DMS153 (cell line): ENCODE measurements around the gene GFOD1.

Source experiments
- DNase-seq: peaks from one replicate; lab custom pipeline; 2025; lab: John Stamatoyannopoulos, UW

The GFOD1 gene

GRCh38 chr6:13375360-13375878 is 112.0 kb downstream of the GFOD1 start:
- no peak for DNase-seq

- DNase-seq: no peak
These were observed 113.5 kb downstream of the GFOD1 start for GRCh38 chr6:13373919-13374318.

GRCh38 chr6:13373488-13373886 is 113.9 kb downstream of the GFOD1 start:
- no peak for DNase-seq

GRCh38 chr6:13372688-13373487 is 114.5 kb downstream of the GFOD1 start:
- no peak for DNase-seq

- DNase-seq: no peak
These were observed 115.3 kb downstream of the GFOD1 start for GRCh38 chr6:13372076-13372475.

- no peak for DNase-seq
These were observed 115.9 kb downstream of the GFOD1 start for GRCh38 chr6:13371421-13372072.

- no peak for DNase-seq
These were observed 116.8 kb downstream of the GFOD1 start for GRCh38 chr6:13370623-13371022.

- no peak for DNase-seq
These were observed 117.8 kb downstream of the GFOD1 start for GRCh38 chr6:13369591-13369990.

- DNase-seq: no peak
These were observed 118.7 kb downstream of the GFOD1 start for GRCh38 chr6:13368731-13369115.

- peak; percentile 12 for DNase-seq
These were observed 119.2 kb downstream of the GFOD1 start for GRCh38 chr6:13368079-13368730.

- no peak for DNase-seq
These were observed 120.0 kb downstream of the GFOD1 start for GRCh38 chr6:13367396-13367795.

GRCh38 chr6:13365320-13365719 is 122.1 kb downstream of the GFOD1 start:
- no peak for DNase-seq

GRCh38 chr6:13364842-13365241 is 122.6 kb downstream of the GFOD1 start:
- no peak for DNase-seq

GRCh38 chr6:13362412-13362811 is 125.0 kb downstream of the GFOD1 start:
- no peak for DNase-seq

- DNase-seq: no peak
These were observed 126.5 kb downstream of the GFOD1 start for GRCh38 chr6:13360671-13361540.

GRCh38 chr6:13359287-13359686 is 128.1 kb downstream of the GFOD1 start:
- no peak for DNase-seq

- no peak for DNase-seq
These were observed 128.9 kb downstream of the GFOD1 start for GRCh38 chr6:13358511-13358910.

GRCh38 chr6:13357551-13358075 is 129.8 kb downstream of the GFOD1 start:
- no peak for DNase-seq

GRCh38 chr6:13355999-13356785 is 131.2 kb downstream of the GFOD1 start:
- no peak for DNase-seq

- DNase-seq: no peak
These were observed 132.1 kb downstream of the GFOD1 start for GRCh38 chr6:13355043-13355945.
